SK-N-MC (cell line): ENCODE results near the gene TSPEAR.
"Not testable (repeated sequence)": the region's sequence is repeated elsewhere in the genome, so short reads cannot be mapped to it uniquely, and the experiment has no call there.

ENCODE experiments used
- DNase-seq: peaks from one replicate; pipeline ENCODE4 v3.0.0-alpha.2; 2011; ENCODE audit warnings: low read depth, low spot score
- H3K27ac ChIP-seq: fragments of 200-600 bp; sonication (generic); 2 replicates; pipeline ENCODE4 v1.5.1; 2016; ENCODE audit warnings: mixed run types
- H3K36me3 ChIP-seq: fragments of 200-600 bp; sonication (generic); 2 replicates; pipeline ENCODE4 v1.6.1; 2017; ENCODE audit warnings: antibody characterized with exemption, low read length, mixed read lengths; ENCODE audit not compliant: insufficient read depth
- H3K4me3 ChIP-seq: fragments of 200-600 bp; sonication (generic); 2 replicates; pipeline ENCODE4 v1.5.1; 2016
- H3K9ac ChIP-seq: fragments of 200-600 bp; sonication (generic); 2 replicates; pipeline ENCODE4 v1.8.0; 2017; ENCODE audit warnings: mixed run types, mixed read lengths; ENCODE audit not compliant: insufficient read length
- H3K9me3 ChIP-seq: fragments of 200-600 bp; sonication (generic); 2 replicates; pipeline ENCODE4 v1.6.1; 2017; ENCODE audit warnings: low read depth, mild to moderate bottlenecking, antibody characterized with exemption, low read length, moderate library complexity, mixed read lengths
- EZH2 ChIP-seq: fragments of 200-600 bp; sonication (generic); IDR thresholded peaks from one replicate; pipeline ENCODE4 v1.6.1; 2017; ENCODE audit warnings: antibody characterized with exemption
- FOXP2 ChIP-seq: optimal IDR thresholded peaks from 2 replicates; pipeline ENCODE3; 2011; ENCODE audit warnings: mild to moderate bottlenecking, moderate library complexity; ENCODE audit not compliant: insufficient read depth; ENCODE audit errors: extremely low read length, control extremely low read depth
- POLR2AphosphoS5 ChIP-seq: IDR thresholded peaks from 2 replicates; pipeline ENCODE4 v1.6.1; 2012; ENCODE audit warnings: mild to moderate bottlenecking, low read depth, low read length, borderline replicate concordance

TSPEAR gene

DNA sequence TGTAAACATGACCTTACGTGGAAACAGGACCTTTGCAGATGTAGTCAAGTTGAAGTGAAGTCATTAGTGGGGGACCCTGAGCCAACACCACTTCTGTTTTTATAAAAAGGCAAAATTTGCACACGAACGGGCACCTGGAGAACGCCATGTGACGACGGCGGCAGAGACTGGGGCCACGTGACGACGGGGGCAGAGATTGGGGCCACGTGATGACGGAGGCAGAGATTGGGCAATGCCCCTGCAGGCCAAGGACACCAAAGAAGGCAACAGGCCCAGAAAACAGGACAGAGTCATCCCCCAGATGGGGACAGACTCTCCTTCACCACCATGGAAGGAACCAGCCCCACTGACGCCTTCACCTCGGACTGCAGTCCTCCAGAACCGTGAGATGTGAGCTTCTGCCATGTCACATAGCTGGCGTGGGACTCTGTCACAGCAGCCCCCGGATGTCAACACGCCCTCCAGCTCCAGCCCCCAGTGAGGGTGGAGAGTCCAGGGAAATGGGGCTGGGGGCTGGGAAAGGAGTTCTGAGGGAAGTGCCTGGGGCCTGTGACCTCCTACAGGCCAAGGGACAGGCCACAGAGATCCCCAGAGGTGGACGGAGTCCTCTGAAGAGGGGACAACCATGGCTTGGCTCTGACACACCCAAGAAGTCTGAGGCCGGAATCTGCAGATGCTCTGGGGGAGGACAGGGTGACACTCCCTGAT lies 61.0 kb downstream of the TSPEAR start:
- Histone ChIP-seq H3K27ac (no peak overlapping the region), H3K36me3 (no peaks in the 10 kb centered on the region; the same call in 1 of the 2 replicates), H3K9me3 (no peaks in the 10 kb centered on the region; the same call in 1 of the 2 replicates), H3K9ac (no peak overlapping the region), H3K4me3 (no peak overlapping the region)
- DNase-seq = no peak
- no peak for TF ChIP-seq FOXP2
- TF ChIP-seq EZH2 = no peak
- TF ChIP-seq POLR2AphosphoS5 = no peak

DNA sequence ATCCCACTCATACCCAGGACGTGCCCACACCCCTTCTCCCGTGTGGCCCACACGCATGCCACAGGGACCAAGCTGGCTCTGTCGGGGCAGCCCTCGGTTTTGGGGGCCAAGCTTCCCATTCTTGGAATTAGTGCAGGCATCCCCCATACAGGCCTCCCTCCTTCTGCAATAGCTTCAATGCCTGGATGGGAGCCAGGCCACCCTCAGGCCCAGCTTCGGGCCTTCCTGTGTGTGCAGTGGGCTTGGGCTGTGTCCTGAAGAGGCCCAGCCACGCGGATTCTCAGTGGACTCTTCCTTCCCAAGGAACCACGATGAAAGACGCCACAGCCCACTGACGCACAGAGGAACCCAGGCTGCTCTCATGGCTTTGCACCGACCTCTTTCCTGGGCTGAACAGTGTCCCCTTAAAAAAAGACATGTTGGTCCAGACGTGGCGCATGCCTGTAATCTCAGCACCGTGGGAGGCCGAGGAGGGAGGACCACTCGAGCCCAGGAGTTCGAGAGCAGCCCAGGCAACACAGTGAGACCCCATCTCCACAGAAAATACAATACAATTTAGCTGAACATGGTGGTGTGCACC lies 61.8 kb downstream of the TSPEAR start:
- Histone ChIP-seq H3K36me3 (peaks cover 3% of the 10 kb centered on the region), H3K27ac (no peak overlapping the region), H3K9me3 (peaks cover 2% of the 10 kb centered on the region; the same call in 1 of the 2 replicates), H3K9ac (no peak overlapping the region), H3K4me3 (no peak overlapping the region)
- no peak for DNase-seq
- TF ChIP-seq POLR2AphosphoS5 = no peak

- Histone ChIP-seq H3K36me3 (peaks cover 10% of the 10 kb centered on the region), H3K9me3 (peaks cover 6% of the 10 kb centered on the region; the same call in 1 of the 2 replicates), H3K27ac (no peak overlapping the region), H3K4me3 (no peak overlapping the region), H3K9ac (no peak overlapping the region)
- TF ChIP-seq FOXP2 (no peak), EZH2 (no peak), POLR2AphosphoS5 (no peak)
- no peak for DNase-seq
Observed at GRCh38 chr21:44648557-44649311, 62.6 kb downstream of the TSPEAR start.

DNA sequence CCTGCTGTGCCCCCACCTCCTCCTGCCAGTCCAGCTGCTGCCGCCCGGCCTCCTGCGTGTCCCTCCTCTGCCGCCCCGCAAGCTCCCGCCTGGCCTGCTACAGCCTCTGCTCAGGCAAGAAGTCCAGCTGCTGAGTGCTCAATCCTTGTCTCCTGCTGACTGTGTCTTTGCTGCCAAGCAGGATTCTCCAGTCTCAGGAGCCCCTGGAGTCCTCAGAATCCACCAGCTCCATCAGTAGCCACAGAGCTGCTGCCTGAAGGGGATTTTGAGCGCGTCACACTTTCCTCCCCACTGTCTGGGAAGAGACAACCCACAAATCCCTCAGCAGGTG lies 64.2 kb downstream of the TSPEAR start:
- no peak overlapping the region for H3K4me3 ChIP-seq
- no peak for TF ChIP-seq FOXP2
- no peak for TF ChIP-seq EZH2
- no peak for TF ChIP-seq POLR2AphosphoS5
- DNase-seq = no peak
- peaks cover 10% of the 10 kb centered on the region for H3K36me3 ChIP-seq
- H3K27ac ChIP-seq = peak overlapping the region; percentile 64; the same call in 1 of the 2 replicates
- H3K9me3 ChIP-seq = peaks cover 6% of the 10 kb centered on the region; the same call in 1 of the 2 replicates
- no peak overlapping the region for H3K9ac ChIP-seq

- not testable (repeated sequence) for H3K9ac ChIP-seq, H3K36me3 ChIP-seq, H3K4me3 ChIP-seq, H3K9me3 ChIP-seq, DNase-seq
- H3K27ac ChIP-seq = peak within 1 kb of the TSS; percentile 64; the same call in 1 of the 2 replicates
Observed at GRCh38 chr21:44646366-44647221, 64.8 kb downstream of the TSPEAR start, which contains the start of gene KRTAP10-11. Gene KRTAP10-11 (plus strand): TSS chr21:44646414. CDS start chr21:44646459, 45 bp downstream.

GRCh38 chr21:44644878-44645277 lies 66.5 kb downstream of the TSPEAR start:
- peaks cover 6% of the 10 kb centered on the region; the same call in 1 of the 2 replicates for H3K9me3 ChIP-seq
- no peak for TF ChIP-seq EZH2
- no peak for TF ChIP-seq FOXP2
- no peak for TF ChIP-seq POLR2AphosphoS5
- H3K36me3 ChIP-seq = peaks cover 10% of the 10 kb centered on the region
- no peak overlapping the region for H3K4me3 ChIP-seq
- DNase-seq = no peak
- H3K27ac ChIP-seq = no peak overlapping the region
- no peak overlapping the region for H3K9ac ChIP-seq

- TF ChIP-seq FOXP2 (no peak), EZH2 (no peak), POLR2AphosphoS5 (no peak)
- H3K4me3 ChIP-seq = no peak overlapping the region
- H3K36me3 ChIP-seq = peaks cover 10% of the 10 kb centered on the region
- DNase-seq = no peak
- peaks cover 6% of the 10 kb centered on the region; the same call in 1 of the 2 replicates for H3K9me3 ChIP-seq
- H3K9ac ChIP-seq = no peak overlapping the region
- no peak overlapping the region for H3K27ac ChIP-seq
Observed at GRCh38 chr21:44643741-44644310, 67.5 kb downstream of the TSPEAR start.
